Cardiac muscle cell (in vitro differentiated cells and primary cell): ENCODE measurements around the gene TGFBR1. TPM values are rescaled to one million over a fixed set of nuclear protein-coding genes. Genes with fewer than 3 reads are reported as not detected.

Experiments
- DNase-seq, 2 donors: peaks; one replicate each; pipeline versions ENCODE4 v3.0.0 to v3.0.0-alpha.2; 2010 to 2017; ENCODE audit warnings: low read depth in 1 of 2, low spot score in 1 of 2
- H3K27ac ChIP-seq: fragments of 200-600 bp; sonication (generic); 2 replicates; pipeline ENCODE4 v1.5.1; 2016
- H3K27me3 ChIP-seq: fragments of 200-600 bp; sonication (generic); 2 replicates; pipeline ENCODE4 v1.6.0; 2016; ENCODE audit warnings: control low read depth
- H3K36me3 ChIP-seq: fragments of 200-600 bp; sonication (generic); 2 replicates; pipeline ENCODE4 v1.5.1; 2016; ENCODE audit warnings: control low read depth
- H3K4me1 ChIP-seq: fragments of 200-600 bp; sonication (generic); 2 replicates; pipeline ENCODE4 v1.8.1; 2017; ENCODE audit warnings: low read depth, mild to moderate bottlenecking, mixed run types
- H3K4me3 ChIP-seq: fragments of 200-600 bp; sonication (generic); 2 replicates; pipeline ENCODE4 v1.5.1; 2016; ENCODE audit warnings: mild to moderate bottlenecking
- H3K9me3 ChIP-seq: fragments of 200-600 bp; sonication (generic); 2 replicates; pipeline ENCODE4 v1.5.1; 2017; ENCODE audit warnings: low read depth, mild to moderate bottlenecking, control low read depth
- polyA plus RNA-seq: library from polyadenylated mRNA; unstranded; fragments of >200 nt; fragmentation: Nextera tagmentation; extraction: Ambion mirVana; gene quantifications from 2 replicates; pipeline ENCODE4 v1.2.1, GENCODE V29; 2016
- total RNA-seq: library from RNA; depleted of rRNA; stranded (reverse); fragments of >200 nt; gene quantifications from 2 replicates; pipeline ENCODE4 v1.2.3, GENCODE V29; 2016
- TF ChIP-seq, protein P1 (sequence below): IDR thresholded peaks from 2 replicates; pipeline ENCODE4 v1.5.1; 2012; ENCODE audit warnings: low read depth, mild to moderate bottlenecking, low read length

Gene TGFBR1
- total and polyA plus RNA-seq, 2 experiments from 2014 or later = 11.1 to 17.2 TPM

DNA sequence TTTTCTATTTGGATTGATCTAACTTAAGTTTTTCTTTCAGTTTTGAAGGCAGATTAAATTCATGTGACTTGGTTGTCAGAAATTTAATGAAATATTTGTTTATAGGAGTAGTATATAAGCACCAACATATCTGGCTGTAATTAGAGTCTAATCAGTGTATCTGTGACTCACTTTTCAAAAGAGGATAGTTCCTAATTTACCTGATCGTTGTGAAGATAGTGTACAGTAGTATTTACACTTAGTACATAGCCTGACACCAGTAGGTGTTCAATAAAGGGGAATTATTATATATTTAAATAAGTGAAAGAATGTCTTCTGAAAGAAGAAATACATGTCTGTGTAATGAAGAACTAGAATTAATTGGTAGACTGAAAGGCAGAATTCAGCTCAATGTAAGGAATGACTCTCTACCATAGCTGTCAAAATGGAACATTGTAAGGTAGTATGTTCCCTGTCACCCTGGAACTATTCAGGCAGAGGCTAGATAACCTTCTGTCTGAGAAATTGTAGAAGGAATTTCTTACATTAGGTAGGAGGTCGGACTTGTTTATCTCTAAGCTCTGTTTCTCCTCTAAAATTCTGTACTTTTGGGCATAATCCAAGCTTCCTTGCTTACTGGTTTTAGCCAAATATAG is 8.6 kb downstream of the TGFBR1 start:
- peak in 1 of 2 donors; percentile 41 for DNase-seq
- TF ChIP-seq, protein P1, sequence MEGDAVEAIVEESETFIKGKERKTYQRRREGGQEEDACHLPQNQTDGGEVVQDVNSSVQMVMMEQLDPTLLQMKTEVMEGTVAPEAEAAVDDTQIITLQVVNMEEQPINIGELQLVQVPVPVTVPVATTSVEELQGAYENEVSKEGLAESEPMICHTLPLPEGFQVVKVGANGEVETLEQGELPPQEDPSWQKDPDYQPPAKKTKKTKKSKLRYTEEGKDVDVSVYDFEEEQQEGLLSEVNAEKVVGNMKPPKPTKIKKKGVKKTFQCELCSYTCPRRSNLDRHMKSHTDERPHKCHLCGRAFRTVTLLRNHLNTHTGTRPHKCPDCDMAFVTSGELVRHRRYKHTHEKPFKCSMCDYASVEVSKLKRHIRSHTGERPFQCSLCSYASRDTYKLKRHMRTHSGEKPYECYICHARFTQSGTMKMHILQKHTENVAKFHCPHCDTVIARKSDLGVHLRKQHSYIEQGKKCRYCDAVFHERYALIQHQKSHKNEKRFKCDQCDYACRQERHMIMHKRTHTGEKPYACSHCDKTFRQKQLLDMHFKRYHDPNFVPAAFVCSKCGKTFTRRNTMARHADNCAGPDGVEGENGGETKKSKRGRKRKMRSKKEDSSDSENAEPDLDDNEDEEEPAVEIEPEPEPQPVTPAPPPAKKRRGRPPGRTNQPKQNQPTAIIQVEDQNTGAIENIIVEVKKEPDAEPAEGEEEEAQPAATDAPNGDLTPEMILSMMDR = no peak
- peaks cover 18% of the 10 kb centered on the region for H3K4me1 ChIP-seq

DNA sequence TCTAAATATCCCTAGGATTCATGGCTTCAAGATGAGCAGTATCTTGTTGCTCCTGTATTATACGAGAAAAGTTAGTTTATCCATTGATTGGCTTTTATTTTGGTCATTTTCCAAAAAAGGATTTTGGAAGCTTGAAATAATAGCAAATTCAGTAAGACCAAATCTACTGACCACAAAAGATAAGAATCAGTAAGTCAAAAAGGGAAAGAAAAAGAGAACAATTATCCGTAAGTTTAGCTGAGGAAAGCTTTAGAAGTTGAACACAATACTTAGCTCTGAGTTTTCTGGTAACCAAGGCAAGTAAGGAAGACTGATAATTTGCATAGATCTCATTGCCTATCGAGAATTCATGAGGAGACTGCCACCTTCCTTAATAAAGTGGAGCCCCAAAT is 9.1 kb downstream of the TGFBR1 start:
- Histone ChIP-seq H3K4me1 (peaks cover 18% of the 10 kb centered on the region), H3K27ac (no peak overlapping the region), H3K4me3 (no peak overlapping the region), H3K9me3 (no peaks in the 10 kb centered on the region), H3K36me3 (no peaks in the 10 kb centered on the region), H3K27me3 (no peaks in the 10 kb centered on the region)
- TF ChIP-seq, protein P1 = no peak
- DNase-seq = no peak

More for the DNA sequence above, 8.6 kb downstream of the TGFBR1 start:
- no peaks in the 10 kb centered on the region for H3K9me3 ChIP-seq
- no peaks in the 10 kb centered on the region for H3K36me3 ChIP-seq
- H3K4me3 ChIP-seq = no peak overlapping the region
- no peaks in the 10 kb centered on the region for H3K27me3 ChIP-seq
- no peak overlapping the region for H3K27ac ChIP-seq

DNA sequence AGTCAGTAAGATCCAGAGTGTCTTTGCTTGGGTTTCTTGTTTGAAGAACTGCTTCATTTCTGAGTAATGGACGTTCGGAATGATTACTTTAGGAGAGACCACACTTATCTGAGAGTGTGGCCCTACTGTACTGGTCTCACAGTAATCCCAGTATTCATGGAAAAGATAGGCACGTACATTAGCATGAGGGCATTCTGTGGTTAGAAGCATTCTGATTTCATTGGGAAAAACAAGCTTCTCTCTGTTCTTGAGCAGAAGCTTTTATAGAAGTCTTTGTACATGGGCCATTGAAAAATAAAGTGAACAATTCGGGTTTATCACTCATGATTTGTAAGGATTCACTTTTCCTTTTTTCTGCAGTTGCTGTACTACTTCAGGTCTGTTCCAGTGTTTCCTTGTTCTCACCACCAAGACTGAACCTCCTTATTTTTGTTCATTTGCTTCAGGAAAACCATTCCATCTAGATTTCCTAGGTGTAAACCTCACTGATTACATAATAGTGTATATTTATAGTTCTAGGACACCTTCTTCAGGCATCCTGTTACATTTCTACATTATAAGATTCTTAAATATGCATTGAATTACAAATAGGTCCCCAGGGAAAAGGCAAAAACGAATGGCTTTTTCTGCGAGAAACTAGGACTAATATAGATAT is 10.1 kb downstream of the TGFBR1 start:
- H3K4me1 ChIP-seq = peaks cover 18% of the 10 kb centered on the region
- TF ChIP-seq, protein P1 = no peak
- H3K4me3 ChIP-seq = no peak overlapping the region
- H3K27ac ChIP-seq = no peak overlapping the region
- no peaks in the 10 kb centered on the region for H3K27me3 ChIP-seq
- H3K36me3 ChIP-seq = no peaks in the 10 kb centered on the region
- DNase-seq = no peak
- H3K9me3 ChIP-seq = no peaks in the 10 kb centered on the region

DNA sequence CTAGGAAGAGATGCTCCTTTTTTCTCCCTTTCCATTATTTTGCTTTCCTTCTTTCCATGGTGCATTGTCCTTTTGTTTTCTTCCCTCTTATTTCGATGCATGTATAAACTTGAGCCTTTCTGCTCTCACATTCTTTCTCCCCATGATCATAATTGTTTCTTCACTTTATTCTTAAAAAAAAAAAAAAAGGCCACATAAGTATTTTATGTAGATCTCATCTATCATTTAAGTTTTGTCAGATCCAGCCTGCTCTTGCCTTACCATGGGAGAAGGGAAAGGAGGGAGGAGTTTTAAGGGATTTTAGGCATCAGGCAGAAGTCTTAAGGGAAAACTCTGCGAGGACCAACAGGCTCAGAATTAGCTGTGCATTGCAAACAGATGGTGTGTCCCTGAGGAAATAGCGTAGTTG is 11.1 kb downstream of the TGFBR1 start:
- H3K36me3 ChIP-seq = no peaks in the 10 kb centered on the region
- H3K4me1 ChIP-seq = peaks cover 22% of the 10 kb centered on the region
- no peak overlapping the region for H3K27ac ChIP-seq
- no peak for DNase-seq
- TF ChIP-seq, protein P1 = no peak
- H3K9me3 ChIP-seq = no peaks in the 10 kb centered on the region
- H3K4me3 ChIP-seq = no peak overlapping the region
- no peaks in the 10 kb centered on the region for H3K27me3 ChIP-seq

DNA sequence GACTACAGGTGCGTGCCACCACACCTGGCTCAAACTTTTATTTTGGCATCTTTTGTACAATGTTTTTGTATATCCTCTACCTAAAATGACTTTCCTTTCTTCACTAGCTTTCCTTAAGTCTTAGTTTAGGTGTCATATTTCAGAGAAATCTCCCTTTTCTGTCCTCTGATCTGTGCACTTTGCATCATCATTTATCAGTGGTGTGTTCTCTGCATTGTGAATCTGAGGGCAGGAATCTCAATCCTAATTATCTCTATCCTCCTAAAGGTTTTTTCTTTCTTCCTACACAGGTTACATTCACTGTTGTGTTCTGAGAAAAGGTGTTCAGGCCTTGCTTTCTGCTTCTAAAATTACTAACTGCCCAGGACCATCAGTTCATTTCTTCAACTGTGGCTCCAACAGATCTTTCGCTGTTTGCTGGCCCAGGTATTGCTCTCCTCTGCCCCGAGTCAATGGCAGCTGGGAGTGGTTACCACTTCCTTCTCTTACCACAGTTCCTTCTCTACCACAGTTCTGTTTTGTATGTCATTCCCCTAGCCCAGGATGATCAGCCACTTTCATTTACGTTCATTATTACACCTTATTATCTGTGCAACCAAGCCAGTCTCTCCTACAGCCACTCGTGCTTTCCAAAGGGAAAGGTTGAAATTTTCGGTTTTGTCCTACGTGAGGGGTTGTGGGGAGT is 14.0 kb downstream of the TGFBR1 start:
- no peak overlapping the region for H3K27ac ChIP-seq
- no peaks in the 10 kb centered on the region for H3K36me3 ChIP-seq
- no peaks in the 10 kb centered on the region for H3K9me3 ChIP-seq
- no peaks in the 10 kb centered on the region for H3K27me3 ChIP-seq
- no peak for DNase-seq
- H3K4me3 ChIP-seq = no peak overlapping the region
- H3K4me1 ChIP-seq = peaks cover 13% of the 10 kb centered on the region
- TF ChIP-seq, protein P1 = no peak
